Measurements from ENCODE around the gene ARFGAP2.
A peak's percentile ranks its signal among the peaks of the same experiment; 100 is the strongest.
"Not testable (repeated sequence)": the region's sequence is repeated elsewhere in the genome, so short reads cannot be mapped to it uniquely, and the experiment has no call there.

The ARFGAP2 gene

GRCh38 chr11:47213950-47214565, 37.4 kb upstream of the ARFGAP2 start:
- in situ Hi-C loops (cut with MboI; ENCODE audit: low pct_unique_long_range_greater_than_20kb, low sequenced_read_pairs, unreplicated experiment), result no loop called here
- DNase-seq (ENCODE audit: low spot score), result peak; percentile 82
- no peak for TF ChIP-seq CTCF (IDR thresholded peaks at IDR 0.05; ENCODE audit: extremely low read depth, insufficient read depth, missing control alignments)

GRCh38 chr11:47212938-47213337, 36.3 kb upstream of the ARFGAP2 start:
- in situ Hi-C loops (cut with MboI; ENCODE audit: low pct_unique_long_range_greater_than_20kb, low sequenced_read_pairs, unreplicated experiment), result no loop called here
- no peak for TF ChIP-seq CTCF (IDR thresholded peaks at IDR 0.05; ENCODE audit: extremely low read depth, insufficient read depth, missing control alignments)
- DNase-seq (ENCODE audit: low spot score), result peak; percentile 14

GRCh38 chr11:47208628-47209027, 31.9 kb upstream of the ARFGAP2 start:
- DNase-seq (ENCODE audit: low spot score), result no peak
- in situ Hi-C loops (cut with MboI; ENCODE audit: low pct_unique_long_range_greater_than_20kb, low sequenced_read_pairs, unreplicated experiment), result no loop called here
- TF ChIP-seq CTCF (IDR thresholded peaks at IDR 0.05; ENCODE audit: extremely low read depth, insufficient read depth, missing control alignments), result no peak

DNA sequence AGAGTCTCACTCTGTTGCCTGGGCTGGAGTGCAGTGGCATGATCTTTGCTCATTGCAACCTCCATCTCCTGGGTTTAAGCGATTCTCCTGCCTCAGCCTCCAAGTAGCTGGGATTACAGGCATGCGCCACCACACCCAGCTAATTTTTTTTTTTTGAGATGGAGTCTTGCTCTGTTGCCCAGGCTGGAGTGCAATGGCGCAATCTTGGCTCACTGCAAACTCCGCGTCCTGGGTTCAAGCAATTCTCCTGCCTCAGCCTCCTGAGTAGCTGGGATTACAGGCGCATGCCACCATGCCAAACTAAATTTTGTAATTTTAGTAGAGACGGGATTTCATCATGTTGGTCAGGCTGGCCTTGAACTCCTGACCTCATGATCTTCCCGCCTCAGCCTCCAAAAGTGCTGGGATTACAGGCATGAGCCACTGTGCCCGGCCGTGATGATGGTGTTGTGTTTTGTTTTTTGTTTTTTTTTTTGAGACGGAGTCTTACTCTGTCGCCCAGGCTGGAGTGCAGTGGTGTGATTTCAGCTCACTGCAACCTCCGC, 31.4 kb upstream of the ARFGAP2 start:
- DNase-seq (ENCODE audit: low spot score), result not testable (repeated sequence)

DNA sequence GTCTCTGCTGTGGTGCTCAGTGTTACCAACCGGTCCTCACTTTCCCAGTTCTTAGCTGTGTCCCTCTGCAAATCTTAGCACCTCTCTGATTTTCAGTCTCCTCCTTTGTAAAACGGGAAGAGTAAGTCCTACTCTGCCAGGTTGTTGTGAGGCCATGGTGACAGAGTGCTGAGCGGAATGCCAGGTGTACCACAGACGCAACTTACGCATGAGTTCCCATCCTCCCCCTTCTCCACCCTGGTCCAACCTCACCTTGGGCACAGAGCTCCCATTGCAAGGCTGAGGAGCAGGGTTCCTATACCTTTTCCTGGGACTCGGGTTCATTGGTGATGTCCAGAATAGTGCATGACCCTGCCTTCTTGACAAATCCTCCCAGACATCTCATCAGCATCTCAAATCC, 30.8 kb upstream of the ARFGAP2 start:
- in situ Hi-C loops (cut with MboI; ENCODE audit: low pct_unique_long_range_greater_than_20kb, low sequenced_read_pairs, unreplicated experiment), result no loop called here
- DNase-seq (ENCODE audit: low spot score), result peak; percentile 4
- TF ChIP-seq CTCF (IDR thresholded peaks at IDR 0.05; ENCODE audit: extremely low read depth, insufficient read depth, missing control alignments), result no peak

More for the DNA sequence above, 31.4 kb upstream of the ARFGAP2 start:
- in situ Hi-C loops (cut with MboI; ENCODE audit: low pct_unique_long_range_greater_than_20kb, low sequenced_read_pairs, unreplicated experiment), result not testable (repeated sequence)

GRCh38 chr11:47206577-47206976, 29.9 kb upstream of the ARFGAP2 start:
- not testable (repeated sequence) for DNase-seq (ENCODE audit: low spot score)

DNA sequence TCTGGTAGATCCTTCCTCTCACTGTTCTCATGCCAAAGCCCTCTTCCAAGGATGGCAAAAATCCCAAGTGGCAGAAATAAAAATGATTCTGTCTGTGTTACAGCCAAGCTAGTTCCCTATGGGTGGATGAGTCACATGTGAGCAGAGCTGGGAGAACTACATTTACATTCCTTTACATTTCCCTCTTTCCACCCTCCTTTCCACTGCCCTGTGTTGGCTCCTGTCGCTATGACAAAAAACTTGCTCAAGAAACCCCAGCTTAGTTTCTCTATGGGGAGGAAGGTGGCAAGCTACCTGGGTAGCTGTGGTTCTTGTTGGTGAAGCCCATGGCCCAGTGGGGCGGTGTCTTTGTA, 27.9 kb upstream of the ARFGAP2 start:
- in situ Hi-C loops (cut with MboI; ENCODE audit: low pct_unique_long_range_greater_than_20kb, low sequenced_read_pairs, unreplicated experiment), result no loop called here
- no peak for DNase-seq (ENCODE audit: low spot score)
- TF ChIP-seq CTCF (IDR thresholded peaks at IDR 0.05; ENCODE audit: extremely low read depth, insufficient read depth, missing control alignments), result no peak

More at GRCh38 chr11:47206577-47206976, 29.9 kb upstream of the ARFGAP2 start:
- in situ Hi-C loops (cut with MboI; ENCODE audit: low pct_unique_long_range_greater_than_20kb, low sequenced_read_pairs, unreplicated experiment), result not testable (repeated sequence)

DNA sequence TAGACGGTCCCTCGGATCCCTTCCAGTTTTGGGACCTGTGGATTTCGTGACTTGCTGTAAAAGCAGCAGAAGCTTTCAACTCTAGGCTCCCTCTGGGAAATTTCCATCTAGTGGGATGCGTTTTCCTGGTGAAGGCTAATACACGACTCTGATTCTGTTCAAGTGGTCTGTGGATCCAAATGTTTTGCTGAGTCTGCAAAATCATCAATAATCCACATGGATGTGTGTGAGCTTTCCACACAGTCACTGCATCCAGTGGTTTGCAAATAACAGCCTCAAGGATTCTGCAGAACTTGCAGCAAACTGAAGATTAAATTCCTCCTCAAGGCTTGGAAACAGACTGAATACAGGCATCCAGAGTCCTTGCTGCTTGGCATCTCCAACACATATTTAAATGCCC, 25.9 kb upstream of the ARFGAP2 start:
- TF ChIP-seq CTCF (IDR thresholded peaks at IDR 0.05; ENCODE audit: extremely low read depth, insufficient read depth, missing control alignments), result no peak
- in situ Hi-C loops (cut with MboI; ENCODE audit: low pct_unique_long_range_greater_than_20kb, low sequenced_read_pairs, unreplicated experiment), result no loop called here
- DNase-seq (ENCODE audit: low spot score), result peak; percentile 3
